SH-SY5Y (cell line): ENCODE data around the gene OGFR.

ENCODE experiments used
- GATA2 ChIP-seq: IDR thresholded peaks from 2 replicates; pipeline ENCODE4 v1.6.1; 2011; ENCODE audit warnings: mild to moderate bottlenecking, low read depth, low read length
- GATA3 ChIP-seq: IDR thresholded peaks from 2 replicates; pipeline ENCODE4 v1.6.1; 2011; ENCODE audit warnings: low read depth, mild to moderate bottlenecking, low read length, moderate library complexity

DNA sequence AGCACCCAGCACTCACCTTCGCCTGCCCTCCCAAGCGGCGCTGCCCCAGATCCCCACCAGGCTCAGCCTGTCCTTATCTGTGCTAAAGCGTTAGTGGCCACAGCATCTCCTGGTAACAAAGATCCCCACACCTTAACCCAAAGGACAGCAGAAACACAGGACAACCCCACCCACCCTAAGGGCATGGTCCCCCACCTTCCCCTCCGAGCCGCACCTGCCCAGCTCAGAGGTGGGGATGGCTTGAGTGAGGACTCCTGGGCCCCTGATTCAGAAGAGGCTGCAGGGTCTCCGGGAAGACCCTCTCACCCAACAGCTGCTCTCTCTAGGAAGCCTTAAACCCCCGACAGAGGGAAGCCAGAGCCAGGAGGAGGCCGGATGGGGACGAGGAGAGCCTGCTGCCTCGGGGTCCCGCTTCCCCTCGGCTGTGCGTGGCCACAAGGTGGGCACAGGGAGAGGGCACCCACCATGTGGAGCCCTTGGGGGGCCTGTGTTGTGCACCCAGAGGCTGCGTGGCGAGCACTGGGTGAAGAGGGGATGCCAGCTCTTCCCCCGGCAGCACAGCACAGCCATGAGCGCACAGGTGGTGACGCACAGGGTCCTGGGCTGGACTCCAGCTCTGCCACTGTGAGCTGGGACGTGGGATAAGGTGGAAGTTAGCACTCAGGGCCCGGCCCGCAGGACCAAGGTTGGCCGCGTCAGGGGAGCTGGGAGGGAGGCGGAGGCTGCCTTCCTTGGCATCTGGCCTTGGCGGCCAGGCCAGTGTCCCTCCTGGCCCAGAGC is 40.3 kb upstream of the OGFR start:
- TF ChIP-seq GATA3: no peak
- no peak for TF ChIP-seq GATA2
